ENCODE data around the gene HIVEP2.

GRCh38 chr6:142860498-142860897 is 84.5 kb downstream of the HIVEP2 start:
- TF ChIP-seq CHD1 (IDR thresholded peaks at IDR 0.05; ENCODE audit: low read depth, low read length) (no peak), CTCF (conservative IDR thresholded peaks at IDR 0.05; ENCODE audit: low read depth, low read length) (no peak), POLR2A (IDR thresholded peaks at IDR 0.05; ENCODE audit: low read depth, low read length) (no peak), MXI1 (IDR thresholded peaks at IDR 0.05; ENCODE audit: borderline replicate concordance, low read depth, low read length) (no peak), USF2 (IDR thresholded peaks at IDR 0.05; ENCODE audit: low read depth, low read length) (no peak), MAFK (IDR thresholded peaks at IDR 0.05; ENCODE audit: low read depth, low read length) (no peak), BHLHE40 (IDR thresholded peaks at IDR 0.05; ENCODE audit: low read depth, low read length) (no peak), CEBPB (IDR thresholded peaks at IDR 0.05; ENCODE audit: low read depth, low read length) (no peak), RCOR1 (IDR thresholded peaks at IDR 0.05; ENCODE audit: insufficient replicate concordance, low read length) (no peak), RAD21 (IDR thresholded peaks at IDR 0.05; ENCODE audit: low read length) (no peak), NFE2L2 (IDR thresholded peaks at IDR 0.05; ENCODE audit: low read depth, low read length) (no peak), MAZ (IDR thresholded peaks at IDR 0.05; ENCODE audit: borderline replicate concordance, low read depth, low read length) (no peak)
